Neural cell (in vitro differentiated cells): ENCODE measurements around the gene OR2J3. TPM values are rescaled to one million over a fixed set of nuclear protein-coding genes. Genes with fewer than 3 reads are reported as not detected.
A peak's percentile ranks its signal among the peaks of the same experiment; 100 is the strongest.

Experiments
- H2AFZ ChIP-seq: fragments of 200-600, 300-800 bp; sonication (generic), shearing (Covaris generic); 2 replicates; pipeline ENCODE4 v1.6.0; 2014; ENCODE audit warnings: low read depth, mild to moderate bottlenecking, antibody characterized with exemption, low read length, moderate library complexity
- H3F3A ChIP-seq: fragments of 200-600 bp; shearing (Covaris generic); 2 replicates; pipeline ENCODE4 v1.6.1; 2016; ENCODE audit warnings: mild to moderate bottlenecking, moderate library complexity, mixed read lengths, antibody characterized with exemption, low read length; ENCODE audit not compliant: insufficient read depth, poor library complexity, severe bottlenecking
- H3K27ac ChIP-seq: fragments of 200-600, 300-800 bp; sonication (generic), shearing (Covaris generic); 2 replicates; pipeline ENCODE4 v1.5.1; 2014; ENCODE audit warnings: mild to moderate bottlenecking, low read length, moderate library complexity
- H3K27me3 ChIP-seq: fragments of 300-800, 200-600 bp; sonication (generic), shearing (Covaris generic); 2 replicates; pipeline ENCODE4 v1.6.0; 2014; ENCODE audit warnings: mild to moderate bottlenecking, low read depth, low read length, moderate library complexity; ENCODE audit not compliant: insufficient read depth
- H3K36me3 ChIP-seq: fragments of 300-800, 200-600 bp; sonication (generic), shearing (Covaris generic); 2 replicates; pipeline ENCODE4 v1.5.1; 2014; ENCODE audit warnings: mild to moderate bottlenecking, antibody characterized with exemption, low read length, moderate library complexity; ENCODE audit not compliant: insufficient read depth
- H3K4me2 ChIP-seq: fragments of 300-800, 200-600 bp; sonication (generic), shearing (Covaris generic); 2 replicates; pipeline ENCODE4 v1.6.0; 2014; ENCODE audit warnings: mild to moderate bottlenecking, low read length
- H3K4me3 ChIP-seq: fragments of 300-800, 200-600 bp; sonication (generic), shearing (Covaris generic); 2 replicates; pipeline ENCODE4 v1.5.1; 2014; ENCODE audit warnings: mild to moderate bottlenecking, low read length, moderate library complexity
- H3K79me2 ChIP-seq: fragments of 200-600 bp; shearing (Covaris generic); replicated peaks from 2 replicates; pipeline ENCODE4 v1.6.0; 2014; ENCODE audit warnings: mild to moderate bottlenecking, low read length, moderate library complexity; ENCODE audit not compliant: insufficient read depth
- H3K9ac ChIP-seq: fragments of 300-800, 200-600 bp; sonication (generic), shearing (Covaris generic); 2 replicates; pipeline ENCODE4 v1.6.1; 2016; ENCODE audit warnings: mild to moderate bottlenecking, low read length, mixed read lengths
- H3K9me2 ChIP-seq: fragments of 200-600 bp; shearing (Covaris generic); 2 replicates; pipeline ENCODE4 v1.6.1; 2016; ENCODE audit warnings: mild to moderate bottlenecking, low read length, mixed read lengths; ENCODE audit not compliant: insufficient read depth
- H3K9me3 ChIP-seq: fragments of 200-600, 300-800 bp; sonication (generic), shearing (Covaris generic); 2 replicates; pipeline ENCODE4 v1.6.1; 2016; ENCODE audit warnings: mild to moderate bottlenecking, mixed run types, low read length, moderate library complexity, mixed read lengths
- H4K20me1 ChIP-seq: fragments of 200-600 bp; shearing (Covaris generic); 2 replicates; pipeline ENCODE4 v1.6.1; 2016; ENCODE audit warnings: mild to moderate bottlenecking, mixed run types; ENCODE audit not compliant: insufficient read depth
- EP300 ChIP-seq: fragments of 450-650 bp; conservative IDR thresholded peaks from 2 replicates; pipeline ENCODE4 v1.6.1; 2014; ENCODE audit warnings: antibody characterized with exemption, mild to moderate bottlenecking, moderate library complexity; ENCODE audit not compliant: poor library complexity, severe bottlenecking
- EZH2 ChIP-seq: fragments of 200-600, 300-800 bp; shearing (Covaris generic), sonication (generic); IDR thresholded peaks from 2 replicates; pipeline ENCODE4 v1.6.1; 2014; ENCODE audit warnings: antibody characterized with exemption, low read length, borderline replicate concordance, mild to moderate bottlenecking; ENCODE audit not compliant: insufficient read depth, poor library complexity, severe bottlenecking
- MXI1 ChIP-seq: fragments of 450-650 bp; conservative IDR thresholded peaks from 2 replicates; pipeline ENCODE4 v1.6.1; 2014; ENCODE audit warnings: antibody characterized with exemption, mild to moderate bottlenecking; ENCODE audit not compliant: poor library complexity, severe bottlenecking
- POLR2AphosphoS5 ChIP-seq: IDR thresholded peaks from 2 replicates; pipeline ENCODE4 v1.6.1; 2012
- RAD21 ChIP-seq: fragments of 450-650 bp; conservative IDR thresholded peaks from 2 replicates; pipeline ENCODE4 v1.6.1; 2014; ENCODE audit warnings: antibody characterized with exemption, mild to moderate bottlenecking, moderate library complexity
- SMC3 ChIP-seq: fragments of 450-650 bp; conservative IDR thresholded peaks from 2 replicates; pipeline ENCODE4 v1.6.1; 2014; ENCODE audit warnings: antibody characterized with exemption, mild to moderate bottlenecking, moderate library complexity; ENCODE audit not compliant: poor library complexity
- TAF1 ChIP-seq: IDR thresholded peaks from 2 replicates; pipeline ENCODE4 v1.6.1; 2012; ENCODE audit warnings: low read depth
- polyA minus RNA-seq: library from RNA; depleted of rRNA, polyadenylated mRNA; stranded (reverse); fragments of >200 nt; gene quantifications from 2 replicates; pipeline ENCODE4 v1.2.3, GENCODE V29; 2014
- polyA plus RNA-seq: library from polyadenylated mRNA; depleted of rRNA; stranded (reverse); fragments of >200 nt; gene quantifications from 2 replicates; pipeline ENCODE4 v1.2.3, GENCODE V29; 2014
- TF ChIP-seq, protein P1 (sequence below): IDR thresholded peaks from 2 replicates; pipeline ENCODE4 v1.6.1; 2012; ENCODE audit warnings: borderline replicate concordance
- TF ChIP-seq, protein P2 (sequence below): fragments of 450-650 bp; IDR thresholded peaks from 2 replicates; pipeline ENCODE4 v1.5.1; 2014; ENCODE audit warnings: antibody characterized with exemption, mild to moderate bottlenecking, moderate library complexity; ENCODE audit not compliant: poor library complexity, severe bottlenecking

Gene OR2J3
- polyA plus RNA-seq (not detected in 2 replicates), polyA minus RNA-seq (not detected in 2 replicates)

DNA sequence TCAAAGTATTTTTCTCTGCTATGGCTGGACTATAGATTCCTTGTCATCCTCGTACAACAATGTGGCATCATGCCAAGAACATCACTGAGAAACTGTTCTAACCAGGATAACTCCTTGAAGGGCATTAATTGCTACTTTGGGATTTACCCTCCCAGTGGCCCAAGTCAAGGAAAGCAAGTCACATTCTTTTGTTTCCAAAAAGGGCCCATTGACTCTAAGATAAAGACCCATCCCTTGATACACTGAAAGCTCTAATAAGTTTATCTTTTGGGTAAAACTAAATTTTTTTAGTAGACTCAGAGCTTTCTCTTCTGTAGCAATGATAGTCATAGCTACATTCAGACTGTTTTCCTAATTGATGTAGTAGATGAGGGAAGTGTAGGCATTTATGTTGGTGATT, at the start of gene OR2J3:
OR2J3 (plus strand) TSS at position 301 of the 400 bp plus-strand sequence. CDS start 3,833 bp downstream, outside the sequence.
- H3K4me3 ChIP-seq: no peak within 1 kb of the TSS
- no peaks in the 10 kb centered on the region for H4K20me1 ChIP-seq
- no peak for TF ChIP-seq EP300
- TF ChIP-seq MXI1: no peak
- TF ChIP-seq, protein P1, sequence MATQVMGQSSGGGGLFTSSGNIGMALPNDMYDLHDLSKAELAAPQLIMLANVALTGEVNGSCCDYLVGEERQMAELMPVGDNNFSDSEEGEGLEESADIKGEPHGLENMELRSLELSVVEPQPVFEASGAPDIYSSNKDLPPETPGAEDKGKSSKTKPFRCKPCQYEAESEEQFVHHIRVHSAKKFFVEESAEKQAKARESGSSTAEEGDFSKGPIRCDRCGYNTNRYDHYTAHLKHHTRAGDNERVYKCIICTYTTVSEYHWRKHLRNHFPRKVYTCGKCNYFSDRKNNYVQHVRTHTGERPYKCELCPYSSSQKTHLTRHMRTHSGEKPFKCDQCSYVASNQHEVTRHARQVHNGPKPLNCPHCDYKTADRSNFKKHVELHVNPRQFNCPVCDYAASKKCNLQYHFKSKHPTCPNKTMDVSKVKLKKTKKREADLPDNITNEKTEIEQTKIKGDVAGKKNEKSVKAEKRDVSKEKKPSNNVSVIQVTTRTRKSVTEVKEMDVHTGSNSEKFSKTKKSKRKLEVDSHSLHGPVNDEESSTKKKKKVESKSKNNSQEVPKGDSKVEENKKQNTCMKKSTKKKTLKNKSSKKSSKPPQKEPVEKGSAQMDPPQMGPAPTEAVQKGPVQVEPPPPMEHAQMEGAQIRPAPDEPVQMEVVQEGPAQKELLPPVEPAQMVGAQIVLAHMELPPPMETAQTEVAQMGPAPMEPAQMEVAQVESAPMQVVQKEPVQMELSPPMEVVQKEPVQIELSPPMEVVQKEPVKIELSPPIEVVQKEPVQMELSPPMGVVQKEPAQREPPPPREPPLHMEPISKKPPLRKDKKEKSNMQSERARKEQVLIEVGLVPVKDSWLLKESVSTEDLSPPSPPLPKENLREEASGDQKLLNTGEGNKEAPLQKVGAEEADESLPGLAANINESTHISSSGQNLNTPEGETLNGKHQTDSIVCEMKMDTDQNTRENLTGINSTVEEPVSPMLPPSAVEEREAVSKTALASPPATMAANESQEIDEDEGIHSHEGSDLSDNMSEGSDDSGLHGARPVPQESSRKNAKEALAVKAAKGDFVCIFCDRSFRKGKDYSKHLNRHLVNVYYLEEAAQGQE: no peak
- no peak for TF ChIP-seq POLR2AphosphoS5
- TF ChIP-seq TAF1: no peak
- TF ChIP-seq, protein P2, sequence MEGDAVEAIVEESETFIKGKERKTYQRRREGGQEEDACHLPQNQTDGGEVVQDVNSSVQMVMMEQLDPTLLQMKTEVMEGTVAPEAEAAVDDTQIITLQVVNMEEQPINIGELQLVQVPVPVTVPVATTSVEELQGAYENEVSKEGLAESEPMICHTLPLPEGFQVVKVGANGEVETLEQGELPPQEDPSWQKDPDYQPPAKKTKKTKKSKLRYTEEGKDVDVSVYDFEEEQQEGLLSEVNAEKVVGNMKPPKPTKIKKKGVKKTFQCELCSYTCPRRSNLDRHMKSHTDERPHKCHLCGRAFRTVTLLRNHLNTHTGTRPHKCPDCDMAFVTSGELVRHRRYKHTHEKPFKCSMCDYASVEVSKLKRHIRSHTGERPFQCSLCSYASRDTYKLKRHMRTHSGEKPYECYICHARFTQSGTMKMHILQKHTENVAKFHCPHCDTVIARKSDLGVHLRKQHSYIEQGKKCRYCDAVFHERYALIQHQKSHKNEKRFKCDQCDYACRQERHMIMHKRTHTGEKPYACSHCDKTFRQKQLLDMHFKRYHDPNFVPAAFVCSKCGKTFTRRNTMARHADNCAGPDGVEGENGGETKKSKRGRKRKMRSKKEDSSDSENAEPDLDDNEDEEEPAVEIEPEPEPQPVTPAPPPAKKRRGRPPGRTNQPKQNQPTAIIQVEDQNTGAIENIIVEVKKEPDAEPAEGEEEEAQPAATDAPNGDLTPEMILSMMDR: no peak
- no peak for TF ChIP-seq EZH2
- TF ChIP-seq RAD21: no peak
- TF ChIP-seq SMC3: no peak
- no peaks in the 10 kb centered on the region for H3K79me2 ChIP-seq
- H3K9me2 ChIP-seq: no peaks in the 10 kb centered on the region
- no peaks in the 10 kb centered on the region for H3K36me3 ChIP-seq
- H3F3A ChIP-seq: no peaks in the 10 kb centered on the region
- H2AFZ ChIP-seq: no peak within 1 kb of the TSS
- H3K9me3 ChIP-seq: no peaks in the 10 kb centered on the region
- no peak within 1 kb of the TSS for H3K9ac ChIP-seq
- no peak within 1 kb of the TSS for H3K4me2 ChIP-seq
- H3K27me3 ChIP-seq: no peaks in the 10 kb centered on the region
- H3K27ac ChIP-seq: no peak within 1 kb of the TSS

DNA sequence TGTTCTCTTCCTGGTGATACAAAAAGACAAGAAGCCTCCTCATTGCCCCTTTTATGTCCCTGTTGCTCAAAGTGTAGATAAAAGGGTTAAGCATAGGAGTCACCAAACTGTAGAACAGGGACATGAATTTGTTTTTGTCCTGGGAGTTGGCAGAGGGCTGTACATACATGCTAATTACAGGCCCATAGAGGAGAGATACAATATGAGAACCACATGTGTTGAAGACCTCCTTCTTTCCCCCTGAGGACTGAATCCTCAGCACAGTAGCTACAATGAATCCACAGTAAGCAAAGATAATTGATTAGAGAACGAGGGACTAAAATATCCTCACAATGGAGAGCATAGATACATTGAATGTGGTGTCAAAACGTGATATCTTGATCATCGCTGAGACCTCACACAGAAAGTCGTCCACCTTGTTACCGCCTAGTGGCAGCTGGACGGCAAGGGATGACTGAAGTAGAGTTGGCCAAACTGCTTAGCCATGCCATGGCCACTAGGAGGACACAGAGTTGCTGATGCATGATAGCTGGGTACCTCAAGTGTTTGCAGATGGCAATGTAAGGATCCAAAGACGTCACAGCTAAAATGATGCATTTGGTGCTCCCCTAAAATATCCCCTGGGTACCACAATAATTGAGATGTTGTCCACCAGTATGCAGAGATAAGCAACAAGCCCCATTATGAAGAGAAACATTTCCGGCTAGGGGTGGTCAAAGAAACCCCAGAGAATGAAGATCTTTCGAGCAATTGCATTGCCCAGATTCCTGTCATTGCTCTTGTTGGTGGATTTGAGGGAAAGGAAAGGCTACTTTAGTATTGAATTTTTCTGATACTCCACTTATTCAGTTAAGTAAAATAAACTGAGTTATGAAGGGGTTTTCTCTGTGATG, 35.8 kb upstream of the OR2J3 start:
- no peaks in the 10 kb centered on the region for H3K79me2 ChIP-seq
- H3K36me3 ChIP-seq: no peaks in the 10 kb centered on the region
- H4K20me1 ChIP-seq: no peaks in the 10 kb centered on the region
- no peak overlapping the region for H3K4me2 ChIP-seq
- H3K27ac ChIP-seq: no peak overlapping the region
- H3K9ac ChIP-seq: no peak overlapping the region
- no peak overlapping the region for H3K4me3 ChIP-seq
- no peaks in the 10 kb centered on the region for H3K9me2 ChIP-seq
- no peaks in the 10 kb centered on the region for H3K9me3 ChIP-seq
- no peaks in the 10 kb centered on the region for H3F3A ChIP-seq
- no peak for TF ChIP-seq POLR2AphosphoS5
- TF ChIP-seq, protein P2: peak; percentile 14
- H3K27me3 ChIP-seq: no peaks in the 10 kb centered on the region
- no peak overlapping the region for H2AFZ ChIP-seq
